Nasal cavity respiratory epithelium epithelial cell of viscerocranial mucosa (primary cell): ENCODE measurements around the gene HMOX2. TPM values are rescaled to one million over a fixed set of nuclear protein-coding genes. Genes with fewer than 3 reads are reported as not detected.

Experiments used
- total RNA-seq: library from RNA; depleted of rRNA; stranded (reverse); fragments of >200 nt; gene quantifications from 2 replicates; pipeline ENCODE4 v1.2.3, GENCODE V29; 2014

Gene HMOX2
- 72.2 and 73.1 TPM in 2 replicates for total RNA-seq

GRCh38 chr16:4475880-4476788, at the start of gene HMOX2:
Gene HMOX2, plus strand, starts transcription at chr16:4476398. Its CDS starts 29,127 bp downstream, at chr16:4505525.

GRCh38 chr16:4474192-4474961, 1.8 kb upstream of the HMOX2 start, which contains the start of gene NMRAL1:
Gene NMRAL1, minus strand, starts transcription at chr16:4474625. Its CDS starts 493 bp downstream, at chr16:4474132.

DNA sequence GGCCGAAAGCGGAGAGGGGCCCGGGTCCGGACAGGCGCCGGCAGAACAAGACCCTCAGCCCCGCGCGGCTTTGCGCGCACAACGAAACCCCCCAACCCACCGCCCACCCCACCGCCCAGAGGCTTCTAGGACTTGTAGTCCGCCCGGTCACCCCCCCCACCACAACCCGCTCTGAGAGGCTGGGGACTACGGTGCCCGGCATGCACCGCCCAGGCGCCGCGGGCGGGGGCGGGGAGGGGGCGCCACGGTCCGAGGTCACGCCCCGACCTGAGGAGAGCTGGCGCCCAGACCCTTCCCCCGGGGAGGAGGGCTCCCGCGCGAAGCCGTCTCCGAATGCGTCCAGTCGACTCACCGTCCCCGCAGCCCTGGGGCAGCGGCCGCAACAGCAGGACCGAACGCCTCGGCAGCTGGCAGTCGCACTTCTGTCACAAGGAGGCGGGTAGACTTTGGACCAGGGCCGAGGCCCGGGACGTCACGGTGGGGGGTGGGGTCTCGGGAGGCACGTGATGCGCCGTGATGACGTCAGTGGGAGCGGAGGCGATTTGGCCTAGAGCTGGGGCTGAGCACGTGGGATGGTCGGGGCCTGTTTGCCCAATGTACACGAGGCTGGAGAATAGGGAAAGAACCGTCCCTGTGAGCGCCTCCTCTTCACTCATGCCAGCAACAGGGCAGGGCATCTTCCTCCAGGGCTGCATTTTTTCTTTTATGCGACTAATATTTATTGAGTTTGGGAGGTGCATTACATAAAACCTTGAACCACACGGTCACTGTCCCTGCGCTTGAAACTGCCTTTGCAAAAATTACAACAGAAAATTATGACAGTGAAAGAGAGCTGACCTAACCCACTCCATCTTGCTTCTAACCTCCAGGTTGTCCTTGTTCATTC, 62.4 kb downstream of the HMOX2 start, which contains the start of gene CDIP1:
Gene CDIP1, minus strand, starts transcription at position 424 of the 886 bp plus-strand sequence. CDS start 24,643 bp downstream, outside the sequence.

DNA sequence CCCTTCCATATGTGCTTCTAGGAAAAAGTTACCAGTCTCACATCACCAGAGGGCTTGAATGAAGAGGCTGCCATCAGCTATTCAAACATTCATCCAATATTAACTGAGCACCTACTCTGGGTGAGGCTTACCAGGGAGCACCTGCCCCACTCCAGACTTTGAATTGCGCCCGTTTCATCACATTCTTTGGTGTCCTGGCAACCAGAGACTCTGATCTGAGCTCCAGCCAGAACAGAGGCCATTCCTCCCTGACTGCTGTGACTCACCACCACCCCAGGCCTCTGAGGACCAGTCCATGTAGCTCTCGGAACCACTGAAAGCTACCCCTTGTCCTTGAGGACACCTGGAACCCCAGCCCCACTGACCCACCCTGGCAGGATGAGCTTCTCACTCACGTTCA, 79.9 kb downstream of the HMOX2 start, which contains the start of gene C16orf96:
Gene C16orf96, plus strand, starts transcription at position 229 of the 400 bp plus-strand sequence. Its CDS starts 150 bp downstream, at position 379.

Other genes starting within 250 kb of the HMOX2 start
- gene SRL, start 234.3 kb upstream of the HMOX2 start, total RNA-seq: under 0.01 TPM in 2 replicates
- 8.2 and 14.2 TPM in 2 replicates for gene TFAP4, start 203.4 kb upstream of the HMOX2 start, total RNA-seq
- 0.68 and 3.6 TPM in 2 replicates for gene GLIS2, start 160.3 kb upstream of the HMOX2 start, total RNA-seq
- gene PAM16, start 125.1 kb upstream of the HMOX2 start, total RNA-seq: 22.8 and 54.7 TPM in 2 replicates
- 4.4 and 11.5 TPM in 2 replicates for gene VASN, start 104.5 kb upstream of the HMOX2 start, total RNA-seq
- 6.8 and 12.8 TPM in 2 replicates for gene CORO7, start 59.8 kb upstream of the HMOX2 start, total RNA-seq
- gene DNAJA3, start 50.5 kb upstream of the HMOX2 start, total RNA-seq: 80.7 and 89.6 TPM in 2 replicates
- 35.7 and 52.3 TPM in 2 replicates for gene NMRAL1, start 1.8 kb upstream of the HMOX2 start, total RNA-seq
- 12.0 and 33.5 TPM in 2 replicates for gene CDIP1, start 62.4 kb downstream of the HMOX2 start, total RNA-seq
- under 0.01 and 0.14 TPM in 2 replicates for gene C16orf96, start 79.9 kb downstream of the HMOX2 start, total RNA-seq
- 4.1 and 7.3 TPM in 2 replicates for gene UBALD1, start 138.5 kb downstream of the HMOX2 start, total RNA-seq
- 11.3 and 34.5 TPM in 2 replicates for gene MGRN1, start 148.4 kb downstream of the HMOX2 start, total RNA-seq
- 22.2 and 23.6 TPM in 2 replicates for gene NUDT16L1, start 217.2 kb downstream of the HMOX2 start, total RNA-seq